ENCODE measurements around the gene PSME4.

DNA sequence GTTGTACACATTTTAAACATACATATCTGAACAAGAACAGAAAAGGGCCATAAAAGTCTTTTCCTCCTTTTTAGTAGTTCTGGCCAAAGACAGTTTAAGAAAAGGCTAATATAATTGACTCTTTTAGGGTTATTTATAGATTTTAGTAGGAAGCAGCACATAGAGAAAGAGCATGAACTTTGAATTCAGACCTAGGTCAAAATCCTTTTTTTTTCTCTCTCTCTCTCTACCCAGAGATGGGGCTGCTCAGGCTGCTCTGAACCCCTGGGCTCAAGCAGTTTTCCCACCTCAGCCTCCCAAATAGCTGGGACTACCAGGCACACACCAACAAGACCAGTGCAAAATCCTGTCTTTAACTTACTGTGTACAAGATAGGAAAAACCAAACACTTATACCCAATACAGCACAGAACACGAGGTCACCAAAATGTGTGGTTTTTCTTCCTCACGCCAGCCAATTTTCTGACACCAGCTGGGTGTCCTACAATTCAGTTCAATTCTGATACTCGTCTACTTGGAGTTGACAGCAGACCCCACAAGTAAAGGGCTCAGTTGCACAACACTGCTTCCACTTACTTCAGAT, 151.8 kb downstream of the PSME4 start:
- TF ChIP-seq POLR2AphosphoS5 (IDR thresholded peaks at IDR 0.05; ENCODE audit: low read depth) (no peak), GABPA (IDR thresholded peaks at IDR 0.05; ENCODE audit: low read depth) (no peak), SPI1 (IDR thresholded peaks at IDR 0.05; ENCODE audit: borderline replicate concordance, low read depth) (no peak)
- TF ChIP-seq, protein P1, sequence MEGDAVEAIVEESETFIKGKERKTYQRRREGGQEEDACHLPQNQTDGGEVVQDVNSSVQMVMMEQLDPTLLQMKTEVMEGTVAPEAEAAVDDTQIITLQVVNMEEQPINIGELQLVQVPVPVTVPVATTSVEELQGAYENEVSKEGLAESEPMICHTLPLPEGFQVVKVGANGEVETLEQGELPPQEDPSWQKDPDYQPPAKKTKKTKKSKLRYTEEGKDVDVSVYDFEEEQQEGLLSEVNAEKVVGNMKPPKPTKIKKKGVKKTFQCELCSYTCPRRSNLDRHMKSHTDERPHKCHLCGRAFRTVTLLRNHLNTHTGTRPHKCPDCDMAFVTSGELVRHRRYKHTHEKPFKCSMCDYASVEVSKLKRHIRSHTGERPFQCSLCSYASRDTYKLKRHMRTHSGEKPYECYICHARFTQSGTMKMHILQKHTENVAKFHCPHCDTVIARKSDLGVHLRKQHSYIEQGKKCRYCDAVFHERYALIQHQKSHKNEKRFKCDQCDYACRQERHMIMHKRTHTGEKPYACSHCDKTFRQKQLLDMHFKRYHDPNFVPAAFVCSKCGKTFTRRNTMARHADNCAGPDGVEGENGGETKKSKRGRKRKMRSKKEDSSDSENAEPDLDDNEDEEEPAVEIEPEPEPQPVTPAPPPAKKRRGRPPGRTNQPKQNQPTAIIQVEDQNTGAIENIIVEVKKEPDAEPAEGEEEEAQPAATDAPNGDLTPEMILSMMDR (IDR thresholded peaks at IDR 0.05; ENCODE audit: insufficient read depth, low read length): no peak
- TF ChIP-seq, protein P2, sequence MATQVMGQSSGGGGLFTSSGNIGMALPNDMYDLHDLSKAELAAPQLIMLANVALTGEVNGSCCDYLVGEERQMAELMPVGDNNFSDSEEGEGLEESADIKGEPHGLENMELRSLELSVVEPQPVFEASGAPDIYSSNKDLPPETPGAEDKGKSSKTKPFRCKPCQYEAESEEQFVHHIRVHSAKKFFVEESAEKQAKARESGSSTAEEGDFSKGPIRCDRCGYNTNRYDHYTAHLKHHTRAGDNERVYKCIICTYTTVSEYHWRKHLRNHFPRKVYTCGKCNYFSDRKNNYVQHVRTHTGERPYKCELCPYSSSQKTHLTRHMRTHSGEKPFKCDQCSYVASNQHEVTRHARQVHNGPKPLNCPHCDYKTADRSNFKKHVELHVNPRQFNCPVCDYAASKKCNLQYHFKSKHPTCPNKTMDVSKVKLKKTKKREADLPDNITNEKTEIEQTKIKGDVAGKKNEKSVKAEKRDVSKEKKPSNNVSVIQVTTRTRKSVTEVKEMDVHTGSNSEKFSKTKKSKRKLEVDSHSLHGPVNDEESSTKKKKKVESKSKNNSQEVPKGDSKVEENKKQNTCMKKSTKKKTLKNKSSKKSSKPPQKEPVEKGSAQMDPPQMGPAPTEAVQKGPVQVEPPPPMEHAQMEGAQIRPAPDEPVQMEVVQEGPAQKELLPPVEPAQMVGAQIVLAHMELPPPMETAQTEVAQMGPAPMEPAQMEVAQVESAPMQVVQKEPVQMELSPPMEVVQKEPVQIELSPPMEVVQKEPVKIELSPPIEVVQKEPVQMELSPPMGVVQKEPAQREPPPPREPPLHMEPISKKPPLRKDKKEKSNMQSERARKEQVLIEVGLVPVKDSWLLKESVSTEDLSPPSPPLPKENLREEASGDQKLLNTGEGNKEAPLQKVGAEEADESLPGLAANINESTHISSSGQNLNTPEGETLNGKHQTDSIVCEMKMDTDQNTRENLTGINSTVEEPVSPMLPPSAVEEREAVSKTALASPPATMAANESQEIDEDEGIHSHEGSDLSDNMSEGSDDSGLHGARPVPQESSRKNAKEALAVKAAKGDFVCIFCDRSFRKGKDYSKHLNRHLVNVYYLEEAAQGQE (IDR thresholded peaks at IDR 0.05; ENCODE audit: insufficient replicate concordance, low read depth): no peak
